GM19397 (cell line): Measurements from ENCODE around the gene CCDC191.
A peak's percentile ranks its signal among the peaks of the same experiment; 100 is the strongest.

ENCODE experiments used
- ATAC-seq: cut with Tn5 transposase; IDR thresholded peaks from one replicate; pipeline ENCODE4 v1.9.1; 2021; ENCODE audit warnings: mild to moderate bottlenecking, moderate library complexity; ENCODE audit not compliant: unreplicated experiment

CCDC191 gene, protein sequence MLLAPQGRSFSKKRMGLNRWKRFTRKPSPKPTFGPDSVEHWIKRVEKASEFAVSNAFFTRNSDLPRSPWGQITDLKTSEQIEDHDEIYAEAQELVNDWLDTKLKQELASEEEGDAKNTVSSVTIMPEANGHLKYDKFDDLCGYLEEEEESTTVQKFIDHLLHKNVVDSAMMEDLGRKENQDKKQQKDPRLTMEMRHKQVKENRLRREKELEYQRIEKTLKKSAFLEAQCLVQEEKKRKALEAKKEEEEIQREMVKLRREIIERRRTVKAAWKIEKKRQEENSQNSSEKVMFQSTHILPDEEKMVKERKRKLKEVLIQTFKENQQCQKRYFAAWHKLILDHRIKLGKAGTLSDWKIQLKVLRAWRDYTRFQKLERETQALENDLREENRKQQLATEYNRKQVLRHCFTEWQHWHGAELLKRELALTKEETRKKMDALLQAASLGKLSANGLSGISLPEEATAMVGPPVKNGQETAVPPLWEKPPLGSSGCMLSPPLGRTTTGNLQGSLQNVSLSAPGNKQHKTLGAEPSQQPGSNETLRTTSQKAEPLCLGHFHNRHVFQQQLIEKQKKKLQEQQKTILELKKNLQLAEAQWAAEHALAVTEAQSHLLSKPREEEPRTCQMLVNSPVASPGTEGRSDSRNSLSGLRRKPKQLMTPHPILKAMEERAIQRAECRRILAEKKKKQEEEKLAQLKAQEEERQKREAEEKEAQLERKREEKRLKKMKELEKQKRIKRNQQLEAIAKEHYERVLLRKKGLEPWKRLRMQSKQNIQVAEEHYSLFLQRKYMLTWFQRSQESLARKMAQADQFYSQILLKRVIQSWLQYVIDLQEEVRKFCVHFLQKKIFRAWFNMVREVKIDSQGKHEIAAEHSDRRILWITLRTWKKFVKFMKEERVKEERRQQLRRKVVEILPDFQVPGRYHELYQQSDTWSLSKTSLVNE

DNA sequence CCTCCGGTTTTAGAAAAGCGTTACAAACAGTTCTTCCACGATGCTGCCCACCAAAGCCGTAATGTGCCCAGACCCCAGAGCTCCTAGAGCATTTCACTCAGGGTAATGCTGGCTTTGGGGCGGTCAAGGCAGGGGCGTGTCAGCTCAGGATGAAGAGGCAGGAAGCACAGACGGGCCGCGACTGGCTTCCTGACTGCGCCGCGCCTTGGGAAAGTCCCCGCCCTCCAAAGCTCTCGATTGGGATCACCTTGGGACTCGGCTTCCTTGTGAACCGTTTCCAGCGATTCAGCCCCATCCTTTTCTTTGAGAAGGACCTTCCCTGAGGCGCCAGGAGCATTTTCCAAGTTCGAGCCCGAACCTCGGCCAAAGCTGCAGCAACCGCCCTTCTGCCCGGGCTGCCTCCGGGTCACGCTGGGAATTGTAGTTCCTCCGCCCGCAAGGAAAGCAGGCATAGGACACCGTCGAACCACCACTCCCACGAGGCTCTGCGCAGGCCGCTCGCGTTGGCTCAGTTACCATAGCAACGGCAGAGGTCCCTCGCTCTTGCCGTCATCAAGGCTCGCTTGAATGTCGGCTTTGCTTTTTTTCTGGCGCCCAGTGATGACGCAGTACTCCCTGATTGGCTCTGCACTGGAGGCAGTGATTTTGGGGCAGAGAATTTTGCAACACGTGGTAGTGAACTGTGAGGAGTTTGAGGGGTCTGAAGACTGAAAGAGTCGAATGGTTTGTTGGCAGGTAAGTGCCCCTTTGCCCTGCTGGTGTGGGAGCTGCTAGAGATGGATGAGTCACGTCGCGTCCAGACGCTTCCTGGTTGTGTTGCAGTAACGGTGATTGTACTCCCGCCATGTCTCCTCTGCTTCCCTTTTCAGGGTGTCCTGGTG, at the start of gene CCDC191, which contains the start of gene QTRT2:
TSS of gene CCDC191 (minus strand) at position 397 of the 881 bp plus-strand sequence. CDS start at position 337, 60 bp downstream.
TSS of gene QTRT2 (plus strand) at position 608 of the 881 bp plus-strand sequence. CDS start 8,521 bp downstream, outside the sequence.
- ATAC-seq, result peak; percentile 98

DNA sequence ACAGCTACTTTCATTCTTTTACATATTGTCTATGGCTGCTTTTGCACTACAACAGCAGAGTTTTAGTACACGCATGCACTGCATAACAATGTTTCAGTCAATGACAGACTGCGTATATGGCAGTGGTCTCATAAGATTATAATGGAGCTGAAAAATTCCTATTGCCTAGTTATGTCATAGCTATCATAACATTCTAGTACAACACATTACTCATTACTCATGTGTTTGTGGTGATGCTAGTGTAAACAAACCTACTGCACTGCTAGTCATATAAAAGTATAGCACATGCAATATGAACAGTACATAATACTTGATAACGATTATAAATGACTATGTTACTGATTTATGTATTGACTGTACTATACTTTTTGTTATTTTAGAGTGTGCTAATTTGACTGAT, 48.1 kb upstream of the CCDC191 start:
- no peak for ATAC-seq

DNA sequence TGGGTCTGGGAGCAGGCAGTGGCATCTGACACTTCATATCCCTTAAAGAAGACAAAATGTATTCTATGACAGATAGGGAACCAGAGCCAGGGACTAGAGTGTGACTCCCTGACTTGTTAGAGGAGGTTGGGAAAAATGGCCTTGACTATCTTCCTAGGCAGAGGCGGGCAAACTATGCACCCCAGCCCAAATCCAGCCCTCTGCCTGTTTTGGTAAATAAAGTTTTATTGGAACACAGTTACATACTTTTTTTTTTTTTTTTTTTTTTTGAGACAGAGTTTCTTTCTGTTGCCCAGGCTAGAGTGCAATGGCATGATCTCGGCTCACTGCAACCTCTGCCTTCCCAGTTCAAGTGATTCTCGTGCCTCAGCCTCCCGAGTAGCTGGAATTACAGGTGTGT, 47.5 kb upstream of the CCDC191 start:
- ATAC-seq, result no peak

DNA sequence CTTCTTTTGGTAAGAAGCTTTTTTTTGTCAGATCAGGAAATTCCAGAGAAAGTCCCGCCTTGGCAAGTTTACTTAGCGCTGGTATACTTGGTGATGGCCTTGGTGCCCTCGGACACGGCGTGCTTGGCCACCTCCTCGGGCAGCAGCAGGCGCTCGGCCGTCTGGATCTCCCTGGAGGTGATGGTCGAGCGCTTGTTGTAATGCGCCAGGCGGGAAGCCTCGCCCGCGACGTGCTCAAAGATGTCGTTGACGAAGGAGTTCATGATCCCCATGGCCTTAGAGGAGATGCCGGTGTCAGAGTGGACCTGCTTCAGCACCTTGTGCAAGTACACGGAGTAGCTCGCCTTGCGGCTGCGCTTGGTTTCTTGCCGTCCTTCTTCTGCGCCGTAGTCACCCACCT, 46.9 kb upstream of the CCDC191 start:
- no peak for ATAC-seq

DNA sequence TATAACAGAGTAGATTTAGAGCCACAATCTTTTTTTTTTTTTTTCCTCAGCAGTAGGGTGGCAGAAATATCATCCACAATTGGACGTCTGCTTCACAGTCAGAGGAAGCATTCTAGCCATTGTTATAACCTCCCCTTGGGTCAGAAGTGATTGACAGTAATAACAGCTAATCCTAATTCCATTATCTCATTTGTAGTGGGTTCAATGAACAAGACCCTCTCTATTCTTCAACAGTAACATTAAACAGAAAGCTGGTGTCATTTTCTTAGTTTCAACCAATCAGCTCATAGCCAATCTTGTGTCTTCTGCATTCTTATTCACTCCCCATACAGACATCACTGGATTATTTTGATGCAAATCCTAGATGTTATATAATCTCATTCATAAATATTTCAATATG, 44.8 kb upstream of the CCDC191 start:
- ATAC-seq, result no peak

DNA sequence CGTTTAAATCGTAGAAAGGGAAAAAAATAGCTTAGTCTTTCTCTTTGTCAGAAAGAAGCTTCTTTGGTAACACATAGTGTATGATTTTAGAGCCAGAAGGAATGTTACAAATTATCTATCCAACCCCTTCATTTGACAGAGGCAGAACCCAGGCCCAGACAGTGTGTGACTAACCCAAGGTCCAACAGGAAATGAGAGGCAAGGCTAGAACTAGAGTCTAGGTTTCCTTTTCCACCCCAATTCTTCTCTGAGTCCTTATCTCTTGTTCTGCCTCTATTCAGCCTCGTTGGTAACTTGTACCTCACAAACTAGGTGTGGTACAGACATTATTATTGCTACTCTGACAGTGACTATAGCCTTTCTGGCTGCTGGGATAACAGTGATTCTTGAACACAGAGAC, 39.5 kb upstream of the CCDC191 start:
- ATAC-seq, result no peak

DNA sequence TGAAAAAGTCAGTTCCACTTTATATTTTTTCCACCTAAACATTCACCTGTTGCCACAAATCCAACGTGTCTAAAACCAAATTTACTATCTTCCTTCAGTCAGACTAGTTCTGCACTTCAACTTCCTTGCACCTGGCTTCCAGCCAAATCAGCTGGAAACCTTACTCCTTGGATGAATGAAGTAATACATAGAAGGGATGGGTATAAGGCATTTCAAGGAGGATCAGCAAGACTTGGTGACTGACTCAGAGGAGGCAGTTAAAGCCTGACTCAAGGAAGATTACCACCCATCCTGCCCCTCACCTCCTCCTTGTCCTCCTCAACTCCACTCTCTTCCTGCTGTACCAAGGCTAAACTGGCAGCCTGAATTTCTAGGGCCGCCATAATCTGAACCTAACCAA, 37.3 kb upstream of the CCDC191 start:
- no peak for ATAC-seq

DNA sequence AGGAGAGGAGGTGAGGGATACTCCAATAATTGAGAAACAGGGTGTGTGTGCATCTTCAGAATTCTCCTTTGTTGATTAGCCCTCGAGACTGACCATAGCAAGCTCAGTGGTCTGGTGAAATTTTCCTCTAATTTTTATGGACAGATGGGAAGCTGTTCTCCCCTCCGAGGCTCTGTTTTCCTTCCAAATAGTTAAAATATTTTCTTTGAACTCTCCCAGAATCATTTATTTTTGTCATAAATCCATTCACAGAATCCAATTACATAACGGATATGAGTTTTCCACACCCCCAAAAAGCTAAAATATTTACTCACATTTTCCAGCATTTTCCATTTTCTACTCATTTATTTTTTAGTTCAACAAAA, 36.7 kb upstream of the CCDC191 start:
- no peak for ATAC-seq

DNA sequence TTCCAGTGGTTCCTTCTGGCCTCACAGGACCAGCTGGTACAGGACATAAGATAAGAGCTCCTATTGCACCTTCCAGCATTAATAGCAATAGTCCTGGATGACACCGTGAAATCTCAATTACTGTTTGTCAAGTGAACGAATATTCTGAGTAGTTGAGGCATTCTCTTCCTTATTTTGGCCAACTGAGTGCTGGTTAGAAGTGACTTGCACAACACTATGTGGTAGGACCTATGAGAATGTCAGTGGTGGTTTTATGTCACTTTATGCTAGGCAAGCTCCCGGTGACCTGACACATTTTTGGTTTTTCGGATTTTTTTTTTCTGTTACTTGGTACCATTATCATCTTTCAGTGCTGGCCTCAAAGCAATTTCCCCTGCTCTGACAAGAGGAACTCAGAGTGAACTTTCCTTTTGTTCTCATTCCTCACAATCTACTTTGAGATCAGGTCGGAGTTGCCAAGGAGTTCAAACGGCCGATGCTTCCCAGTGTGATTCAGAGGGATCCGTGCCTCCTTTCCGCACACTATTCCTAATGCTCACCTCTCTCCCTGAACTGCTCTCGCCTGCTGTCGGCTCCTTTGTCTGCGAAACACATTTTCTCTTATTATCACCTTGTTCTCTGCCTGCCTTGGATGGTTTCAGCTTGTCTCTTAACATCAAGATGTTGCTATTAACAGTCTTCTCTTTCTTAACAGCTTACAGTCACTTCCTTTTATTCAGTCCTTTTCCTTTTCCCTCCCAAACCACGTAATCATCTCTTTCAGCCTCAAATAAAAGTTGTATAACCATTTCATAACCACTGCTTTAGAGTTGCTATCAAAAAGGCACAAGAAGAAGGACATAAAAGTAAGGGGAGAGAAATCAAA, 36.1 kb upstream of the CCDC191 start:
- no peak for ATAC-seq

DNA sequence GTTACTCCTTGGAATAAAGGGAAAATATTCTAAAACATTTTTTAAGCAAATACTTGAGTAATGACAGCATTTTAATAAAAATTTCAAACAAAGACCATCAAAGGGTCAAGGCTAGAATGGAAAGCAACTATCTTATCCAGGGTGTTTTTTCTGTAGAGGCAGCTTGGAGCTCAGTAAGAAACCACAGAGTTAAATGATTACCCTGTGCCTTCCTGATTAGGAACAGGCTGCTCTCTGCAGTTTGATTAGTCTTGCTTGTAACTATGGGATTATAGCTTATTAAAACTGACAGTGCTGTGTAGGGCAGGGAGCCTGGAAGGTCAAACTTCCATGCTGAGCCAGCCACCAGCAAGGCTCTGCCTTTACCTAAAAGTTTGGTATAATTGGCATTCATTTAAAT, 33.3 kb upstream of the CCDC191 start:
- no peak for ATAC-seq

DNA sequence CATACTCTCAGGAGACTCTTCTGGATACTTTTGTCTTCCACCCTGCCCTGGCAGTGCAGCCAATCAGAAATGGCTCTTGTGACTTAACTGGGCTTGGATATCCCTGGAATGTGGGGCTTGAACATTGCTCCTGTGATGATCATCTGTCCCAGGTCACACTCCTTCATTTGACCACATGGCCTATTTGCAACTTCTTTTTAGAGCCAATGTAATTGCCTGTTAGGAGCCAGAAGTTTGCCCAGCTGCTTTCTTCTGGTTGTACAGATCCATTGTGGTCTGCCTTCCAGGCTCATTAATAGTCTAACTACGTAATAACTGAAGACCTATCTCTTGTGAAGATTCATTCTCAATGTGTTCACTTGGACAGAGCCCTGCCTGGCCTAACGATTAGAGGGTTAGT, 30.0 kb upstream of the CCDC191 start:
- no peak for ATAC-seq

DNA sequence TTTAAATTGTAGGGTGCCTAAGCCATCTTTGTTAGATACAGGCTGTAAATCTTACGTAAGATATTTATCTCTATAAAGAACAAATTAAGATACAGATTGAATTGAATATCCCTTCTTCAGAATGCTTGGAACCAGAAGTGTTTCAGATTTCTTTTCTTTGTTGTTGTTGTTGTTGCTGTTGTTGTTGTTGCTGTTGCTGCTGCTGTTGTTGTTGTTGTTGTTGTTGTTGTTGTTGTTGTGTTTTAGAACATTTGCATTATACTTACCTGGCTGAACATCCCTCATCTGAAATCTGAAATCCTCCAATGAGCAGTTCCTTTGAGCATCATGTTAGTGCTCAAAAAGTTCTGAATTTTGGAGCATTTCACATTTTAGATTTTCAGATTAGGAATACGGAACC, 26.8 kb upstream of the CCDC191 start:
- ATAC-seq, result no peak

DNA sequence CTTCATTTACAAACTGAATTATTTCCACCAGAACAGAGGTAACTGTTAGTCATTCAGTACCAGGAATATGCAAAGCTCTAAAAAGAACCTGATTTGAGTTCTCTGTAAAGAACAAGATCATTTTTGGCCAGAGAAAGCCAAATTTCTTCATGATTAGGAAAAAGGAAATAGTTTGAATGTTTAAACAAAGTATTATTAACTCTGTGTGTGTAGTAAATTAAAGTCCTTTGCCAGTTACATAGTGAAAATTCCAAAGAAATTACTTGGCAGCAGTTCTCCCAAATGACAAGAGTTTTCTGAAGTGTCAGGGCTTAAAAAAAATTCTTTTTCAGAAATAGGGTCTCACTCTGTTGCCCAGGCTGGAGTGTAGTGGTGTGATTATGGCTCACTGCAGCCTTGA, 24.7 kb upstream of the CCDC191 start:
- ATAC-seq, result no peak

DNA sequence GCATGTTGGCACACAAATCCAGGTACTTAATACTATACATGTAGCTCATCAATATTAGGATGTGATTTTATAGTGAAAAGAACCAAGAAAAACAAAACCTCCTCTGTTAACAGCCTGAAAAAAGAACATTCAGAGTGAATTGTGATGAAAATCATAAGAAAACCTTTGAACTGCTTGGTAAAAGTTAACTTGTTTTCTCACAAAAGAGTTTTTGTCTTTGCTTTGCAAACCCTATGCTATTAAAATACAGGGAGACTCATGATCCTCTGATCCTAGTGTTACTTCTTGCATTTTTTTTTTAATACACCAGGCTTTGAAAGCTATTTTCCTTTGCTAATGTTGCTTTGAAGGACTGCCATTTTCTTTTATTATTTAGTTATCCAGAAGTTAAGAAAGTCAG, 23.9 kb upstream of the CCDC191 start:
- no peak for ATAC-seq

DNA sequence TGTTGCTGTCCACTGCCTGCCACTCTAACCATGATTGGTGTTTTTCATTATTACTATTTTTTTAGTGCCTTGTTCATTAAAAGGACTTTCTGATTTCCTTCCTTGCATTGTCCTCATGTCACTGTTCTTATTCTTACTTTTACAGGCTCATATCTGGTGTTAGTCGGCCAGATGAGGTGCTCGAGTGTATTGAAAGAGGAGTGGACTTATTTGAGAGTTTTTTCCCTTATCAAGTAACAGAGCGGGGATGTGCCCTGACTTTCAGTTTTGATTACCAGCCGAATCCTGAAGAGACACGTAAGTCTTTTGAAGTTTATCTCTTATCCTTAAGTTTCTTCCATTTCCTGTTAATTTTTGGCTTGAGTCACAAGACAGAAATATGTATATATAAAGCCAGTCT, 23.4 kb upstream of the CCDC191 start:
- no peak for ATAC-seq

DNA sequence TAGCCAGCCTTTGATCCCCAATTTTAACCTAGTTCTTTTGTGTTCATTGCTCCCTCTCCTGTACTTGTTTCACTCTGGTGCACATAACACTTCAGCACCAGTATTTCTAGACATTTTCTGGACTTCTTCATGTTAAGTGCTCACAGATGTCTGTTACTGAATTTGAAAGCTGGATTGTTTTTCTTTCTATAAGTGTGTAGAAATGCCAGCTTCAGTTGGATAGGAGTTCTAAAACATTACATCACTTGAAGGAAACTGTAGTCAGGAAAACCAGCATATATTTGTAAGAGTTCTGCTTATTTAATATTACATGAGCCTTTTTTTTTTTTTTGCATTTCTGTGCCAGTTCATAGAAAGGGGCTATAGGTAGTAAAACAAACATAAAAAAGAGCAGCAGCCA, 21.8 kb upstream of the CCDC191 start:
- ATAC-seq, result no peak

DNA sequence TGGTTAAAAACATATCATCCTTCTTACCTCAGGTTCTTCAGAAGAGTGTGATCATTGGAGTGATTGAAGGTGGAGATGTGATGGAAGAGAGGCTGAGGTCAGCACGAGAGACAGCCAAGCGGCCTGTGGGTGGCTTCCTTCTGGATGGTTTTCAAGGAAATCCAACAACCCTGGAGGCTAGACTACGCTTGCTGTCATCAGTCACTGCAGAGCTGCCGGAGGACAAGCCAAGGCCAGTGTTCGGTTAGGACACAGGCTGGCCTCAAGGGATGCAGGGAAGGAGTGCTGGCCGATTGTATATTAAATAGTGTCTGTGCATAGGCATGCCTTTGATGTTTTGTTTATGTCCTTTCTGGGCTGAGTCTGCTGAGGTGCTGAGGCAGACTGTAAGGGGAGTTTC, 20.4 kb upstream of the CCDC191 start:
- no peak for ATAC-seq

DNA sequence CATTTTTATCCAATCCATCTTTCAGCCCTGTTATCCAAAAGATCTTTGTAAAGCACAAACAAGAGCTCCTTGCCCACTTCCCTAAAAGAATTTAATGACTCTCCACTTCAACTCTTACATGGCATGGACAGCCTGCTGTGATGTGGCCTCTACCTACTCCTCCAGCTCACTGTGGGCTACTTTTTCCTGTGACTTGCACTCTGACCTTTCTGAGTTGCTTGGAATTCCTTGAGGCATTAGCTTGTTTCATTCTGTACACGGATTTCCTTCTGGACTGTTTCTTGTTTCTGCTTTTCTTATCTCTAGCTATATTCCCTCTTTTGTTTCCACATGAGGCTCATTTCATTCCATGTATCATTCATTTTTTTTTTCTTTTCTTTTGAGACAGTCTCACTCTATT, 15.5 kb upstream of the CCDC191 start:
- ATAC-seq, result no peak

DNA sequence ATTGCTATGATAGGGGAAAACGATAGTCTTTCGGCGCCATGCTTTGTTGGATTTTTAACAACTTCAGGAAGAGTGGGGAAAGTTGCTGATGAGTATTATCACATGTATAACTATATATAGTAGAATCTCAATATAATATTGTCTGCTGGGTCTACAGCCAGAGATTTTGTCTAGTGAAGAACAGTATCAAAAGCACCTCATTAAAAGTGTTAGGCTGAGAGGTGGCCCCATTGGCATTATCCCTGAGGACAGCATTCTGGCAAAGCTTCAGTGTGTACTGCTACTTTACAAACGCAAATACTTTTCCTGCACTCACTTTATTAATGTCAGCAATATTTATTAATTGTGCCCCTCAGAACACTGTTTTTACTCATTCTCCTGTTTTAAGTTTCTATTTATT, 12.0 kb upstream of the CCDC191 start:
- no peak for ATAC-seq

DNA sequence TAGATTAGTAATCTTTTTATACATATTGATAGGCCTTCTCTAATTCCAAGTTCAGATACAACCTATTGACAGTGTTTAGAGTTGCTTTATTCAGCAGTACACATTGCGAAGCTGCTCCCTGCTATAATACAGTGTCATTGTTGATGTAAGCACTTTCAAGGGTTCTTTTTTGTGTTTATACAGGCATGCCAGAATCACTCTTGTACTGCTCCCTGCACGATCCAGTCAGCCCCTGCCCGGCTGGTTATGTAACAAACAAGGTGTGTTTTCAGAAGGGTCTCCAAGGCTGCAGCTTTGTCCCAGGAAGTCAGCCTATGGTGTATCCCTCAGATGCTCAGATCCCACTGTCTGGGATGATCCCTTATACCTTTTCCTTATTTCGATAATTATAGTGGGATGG, 11.5 kb upstream of the CCDC191 start:
- no peak for ATAC-seq
